GM19468 (cell line): ENCODE measurements around the gene NDST4.
A peak's percentile ranks its signal among the peaks of the same experiment; 100 is the strongest.

Source experiments
- ATAC-seq: cut with Tn5 transposase; IDR thresholded peaks from one replicate; pipeline ENCODE4 v1.9.1; 2021; ENCODE audit warnings: mild to moderate bottlenecking, moderate library complexity, moderate number of reproducible peaks; ENCODE audit not compliant: unreplicated experiment; ENCODE audit errors: extremely low read depth

The NDST4 gene

DNA sequence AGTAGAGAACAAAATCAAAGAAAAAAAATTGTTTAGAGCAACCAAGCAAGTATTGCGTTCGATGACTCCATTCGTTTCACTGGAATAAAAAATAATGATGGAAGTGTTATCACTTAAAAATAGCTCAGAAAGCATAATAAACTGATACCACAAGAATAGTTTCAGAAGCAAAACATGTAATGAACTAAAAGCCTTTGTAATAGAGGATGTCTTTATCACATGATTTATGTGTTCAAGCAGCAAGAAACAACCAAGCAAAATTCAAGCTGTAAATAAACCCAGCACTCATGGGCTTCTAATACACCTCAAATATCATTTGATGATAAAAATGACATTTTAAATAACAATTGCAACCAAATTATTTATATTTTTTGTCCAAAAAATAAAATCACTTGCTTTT, 192.2 kb downstream of the NDST4 start:
- ATAC-seq, result no peak

DNA sequence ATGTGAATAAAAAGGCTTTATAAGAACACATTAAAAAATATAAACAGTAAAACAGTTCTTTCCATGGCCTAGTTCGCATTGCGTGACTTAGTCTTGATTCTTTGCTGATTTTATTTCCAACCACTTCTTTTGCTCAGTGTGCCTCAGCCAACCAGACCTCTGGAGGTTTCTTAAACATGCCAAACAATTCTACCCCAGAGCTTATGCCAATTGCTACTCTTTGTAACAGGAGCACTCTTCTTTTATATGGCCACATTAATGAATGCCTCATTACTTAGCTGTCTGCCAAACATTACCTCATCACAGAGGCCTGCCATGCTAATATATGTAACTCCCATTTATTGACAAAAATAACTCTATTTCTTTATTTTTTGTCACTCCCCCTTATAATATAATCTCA, 202.3 kb downstream of the NDST4 start:
- no peak for ATAC-seq

DNA sequence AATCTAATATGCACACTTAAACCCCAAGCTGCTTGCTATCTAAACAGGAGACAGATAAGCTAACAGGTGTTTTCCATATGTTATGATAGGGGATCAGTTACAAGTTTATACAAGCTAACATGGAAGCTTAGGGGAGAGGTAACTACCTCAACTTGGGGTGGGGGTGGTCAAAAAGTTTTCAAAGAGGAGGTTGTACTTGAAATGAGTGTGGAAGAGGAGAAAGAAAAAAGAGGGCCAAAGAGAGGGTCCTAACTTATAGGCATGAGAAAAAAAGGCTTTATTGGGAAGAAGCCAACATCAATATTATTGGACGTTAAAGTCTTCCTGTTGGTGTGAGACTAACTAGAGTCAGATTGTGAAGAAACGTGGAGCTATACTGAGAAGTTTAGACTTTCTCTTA, 205.9 kb downstream of the NDST4 start:
- no peak for ATAC-seq

DNA sequence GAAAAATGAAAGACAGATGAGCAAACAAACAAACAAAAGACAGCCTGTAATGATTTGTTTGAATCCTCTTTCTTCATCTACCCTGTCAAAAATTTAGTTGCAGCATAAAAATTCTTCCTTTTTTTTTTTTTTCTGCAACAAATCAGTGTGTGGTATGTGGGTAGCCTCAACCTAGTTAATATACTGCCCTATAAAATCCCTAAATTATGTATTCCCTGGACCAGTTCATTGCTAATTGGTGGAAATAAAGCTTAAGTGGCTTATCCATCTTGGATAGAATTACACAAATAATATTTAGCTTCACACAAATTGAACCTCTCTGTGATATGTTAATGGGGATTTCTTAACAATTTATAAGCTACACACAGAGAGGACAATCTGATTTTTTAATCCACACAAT, 208.4 kb downstream of the NDST4 start:
- ATAC-seq, result no peak

DNA sequence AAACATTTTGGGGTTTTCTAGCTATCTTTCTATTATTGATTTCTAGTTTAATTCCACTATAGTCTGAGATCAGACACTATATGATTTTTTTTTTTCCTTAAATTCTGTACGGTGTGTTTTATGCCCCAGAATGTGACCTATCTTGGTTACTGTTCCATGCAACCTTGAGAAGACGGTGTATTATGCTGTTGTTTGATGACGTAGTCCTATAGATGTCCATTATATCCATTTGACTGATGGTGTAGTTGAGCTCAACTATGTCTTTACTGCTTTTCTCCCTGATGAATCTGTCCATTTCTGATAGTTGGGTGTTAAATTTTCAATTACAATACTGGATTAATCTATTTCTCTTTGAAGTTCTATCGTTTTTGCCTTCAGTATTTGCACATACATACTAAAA, 212.5 kb downstream of the NDST4 start:
- ATAC-seq, result no peak

DNA sequence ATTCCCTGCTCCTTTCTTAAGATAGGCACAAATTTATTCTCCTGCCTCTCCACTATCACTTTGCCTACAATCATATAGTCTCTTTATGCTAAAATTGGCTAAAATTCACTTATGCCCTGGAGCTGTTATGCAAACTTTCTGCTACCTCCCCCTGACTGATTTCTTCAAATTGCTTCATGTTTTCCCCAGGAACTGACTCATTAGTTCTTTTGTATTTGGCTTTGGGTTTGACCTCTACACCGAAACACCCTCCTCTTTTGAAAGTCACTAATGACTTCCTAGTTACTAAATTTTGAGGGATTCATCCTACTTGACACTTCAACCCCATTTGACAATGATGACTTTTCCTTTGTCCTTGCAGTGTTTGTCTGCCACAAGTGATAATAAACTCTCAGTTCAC, 222.6 kb downstream of the NDST4 start:
- no peak for ATAC-seq

DNA sequence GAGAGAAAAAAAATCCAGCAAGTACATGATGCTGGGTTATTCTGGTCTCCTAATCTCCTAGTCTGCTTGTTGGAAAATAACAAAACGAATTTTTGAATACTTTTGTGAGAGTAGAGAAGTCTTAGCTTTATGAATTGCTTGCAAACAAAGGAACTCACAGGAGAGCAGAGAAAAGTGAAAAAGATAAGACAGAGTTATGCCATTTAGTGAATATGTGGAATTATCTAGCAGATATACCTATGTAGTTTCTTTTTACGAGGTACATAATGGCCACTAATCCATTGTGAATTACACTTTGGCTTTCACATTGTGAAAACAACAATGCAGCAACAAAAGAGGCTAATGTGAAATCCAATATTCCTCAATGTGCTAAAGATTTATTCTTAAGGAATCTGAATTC, 226.7 kb downstream of the NDST4 start:
- no peak for ATAC-seq

DNA sequence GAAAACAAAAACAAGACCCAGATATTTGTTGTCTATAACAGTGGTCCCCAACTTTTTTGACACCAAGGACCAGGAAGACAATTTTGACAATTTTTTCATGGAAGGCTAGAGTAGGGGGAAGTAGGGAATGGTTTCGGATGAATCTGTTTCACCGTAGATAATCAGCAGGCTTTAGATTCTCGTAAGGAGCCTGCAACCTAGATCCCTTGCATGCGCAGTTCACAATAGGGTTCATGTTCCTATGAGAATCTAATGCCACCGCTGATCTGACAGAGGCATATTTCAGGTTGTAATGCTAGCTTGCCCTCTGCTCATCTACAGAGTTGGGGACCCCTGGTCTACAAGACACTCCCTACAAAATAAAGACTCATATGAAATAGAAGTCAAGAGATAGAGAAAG, 229.8 kb downstream of the NDST4 start:
- no peak for ATAC-seq

DNA sequence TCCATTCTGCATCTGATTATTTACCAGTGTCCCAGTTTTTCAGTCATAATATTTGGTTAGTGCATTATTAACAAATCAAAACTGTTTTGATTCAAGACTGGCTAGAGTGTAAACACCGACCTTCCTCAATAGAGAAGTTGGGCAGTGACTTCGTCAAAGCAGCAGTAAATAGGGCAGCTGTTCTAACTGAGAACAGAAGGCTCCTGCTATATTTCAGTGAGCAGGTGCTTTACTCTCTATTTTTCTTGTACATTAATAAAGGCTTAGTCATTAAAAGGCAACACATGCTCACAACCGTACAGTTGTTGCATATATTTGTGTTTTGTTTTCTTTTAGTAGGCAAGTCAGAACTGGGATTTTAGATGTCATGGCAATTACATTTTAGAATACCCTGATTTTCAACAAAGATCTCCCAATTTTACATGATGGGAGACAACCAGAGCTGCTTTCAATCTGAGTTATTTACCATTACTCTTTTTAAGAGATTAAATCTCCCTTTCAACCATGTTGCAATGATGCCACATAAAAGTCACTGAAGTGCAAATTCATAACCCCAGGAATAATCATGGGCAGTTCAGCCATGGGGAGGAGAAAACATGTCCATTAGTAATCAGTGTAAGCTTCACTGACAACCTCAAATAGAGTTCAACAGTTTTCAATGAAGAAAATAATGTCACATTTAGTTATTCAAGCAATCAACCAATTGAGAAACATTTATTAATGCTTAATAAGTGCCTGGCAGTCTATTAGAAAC, 233.3 kb downstream of the NDST4 start:
- no peak for ATAC-seq

DNA sequence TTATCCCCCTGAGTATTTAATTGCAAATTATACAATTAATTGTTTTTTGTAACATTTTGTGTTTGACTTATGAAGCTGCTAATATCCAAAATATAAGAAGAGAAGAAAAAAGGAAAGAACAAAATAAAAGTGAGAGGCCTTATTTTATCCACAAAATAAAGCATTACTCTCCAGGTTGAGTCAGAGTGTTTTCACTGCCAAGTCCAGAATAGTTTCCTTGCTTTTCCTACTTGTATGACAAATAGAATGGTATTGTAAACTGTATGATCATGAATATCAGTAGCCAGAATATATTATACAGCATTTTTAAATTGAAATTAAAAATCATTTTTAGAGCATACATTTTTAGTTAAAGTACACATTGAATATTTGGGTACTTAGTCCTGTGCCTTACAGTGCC, 237.8 kb downstream of the NDST4 start:
- no peak for ATAC-seq

DNA sequence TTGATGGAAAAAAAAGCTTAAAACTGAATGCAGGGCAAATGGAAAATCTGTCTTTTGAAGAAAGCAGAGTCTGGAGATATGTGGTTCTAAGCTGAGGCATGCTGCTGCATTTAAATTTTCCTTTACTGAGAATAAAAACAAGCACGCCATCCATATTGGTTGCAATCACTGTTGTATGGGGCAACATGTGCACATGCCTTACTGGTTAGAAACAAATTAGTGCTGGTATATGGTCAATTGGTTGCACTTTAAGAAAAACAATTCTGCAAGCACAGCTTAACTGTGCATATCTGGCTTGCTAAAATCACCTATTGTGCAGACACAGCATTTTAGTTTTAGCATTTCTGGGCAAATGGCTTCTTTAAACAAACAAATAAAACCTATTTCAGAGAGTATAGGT, 239.1 kb downstream of the NDST4 start:
- no peak for ATAC-seq

DNA sequence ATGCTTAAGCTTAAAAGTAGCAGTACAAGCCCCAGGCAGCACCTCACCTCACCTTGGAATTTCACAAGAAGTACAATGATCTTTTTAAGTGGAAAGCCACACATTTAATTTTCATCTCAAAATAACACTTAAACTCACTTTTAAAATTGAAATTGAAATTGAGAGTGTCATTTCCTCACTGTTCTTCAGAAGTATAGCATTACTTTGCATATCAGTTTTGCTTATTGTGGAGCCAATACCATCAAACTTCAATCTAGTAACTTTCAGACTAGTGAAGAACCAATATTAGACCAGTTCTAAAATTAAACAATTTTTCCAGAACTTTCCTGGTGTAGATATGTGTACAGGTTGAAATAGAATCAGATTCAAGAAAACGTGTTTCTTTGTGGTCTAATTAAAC, 242.4 kb downstream of the NDST4 start:
- peak; percentile 33 for ATAC-seq

DNA sequence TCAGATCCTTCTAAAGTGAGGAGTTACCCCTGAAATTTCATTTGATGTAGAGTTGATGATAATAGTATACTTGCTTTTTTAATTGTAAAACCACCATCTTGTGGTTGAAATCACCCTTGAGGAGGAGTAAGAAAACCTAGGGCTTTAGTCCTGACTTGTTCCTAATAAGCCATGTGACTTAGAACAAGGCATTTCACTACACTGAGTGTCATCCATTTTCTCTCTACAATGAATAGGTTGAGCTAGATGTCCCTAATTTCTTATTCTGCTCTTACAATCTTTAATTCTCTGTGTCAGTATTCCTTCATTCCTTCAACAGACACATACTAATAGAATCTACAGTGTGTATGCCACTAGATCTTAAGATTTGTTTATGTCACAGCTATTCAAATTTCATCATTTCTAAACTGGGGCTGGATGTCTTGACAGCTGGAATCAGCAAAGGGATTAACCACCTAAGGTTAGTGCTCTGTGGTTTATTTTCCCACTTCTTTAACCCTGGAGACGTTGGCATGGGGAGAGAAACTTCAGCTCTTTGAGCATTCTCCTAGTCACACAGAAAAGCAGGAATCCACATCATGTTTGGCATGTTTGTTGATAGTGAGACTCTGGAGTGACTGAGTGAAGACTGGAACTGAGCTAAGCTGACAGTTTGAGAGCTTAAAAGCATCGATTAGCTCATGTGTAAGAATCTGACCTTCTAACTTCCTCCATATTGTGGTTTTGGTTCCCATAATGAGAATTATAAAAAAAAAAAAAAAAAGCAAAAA, 246.3 kb downstream of the NDST4 start:
- no peak for ATAC-seq

DNA sequence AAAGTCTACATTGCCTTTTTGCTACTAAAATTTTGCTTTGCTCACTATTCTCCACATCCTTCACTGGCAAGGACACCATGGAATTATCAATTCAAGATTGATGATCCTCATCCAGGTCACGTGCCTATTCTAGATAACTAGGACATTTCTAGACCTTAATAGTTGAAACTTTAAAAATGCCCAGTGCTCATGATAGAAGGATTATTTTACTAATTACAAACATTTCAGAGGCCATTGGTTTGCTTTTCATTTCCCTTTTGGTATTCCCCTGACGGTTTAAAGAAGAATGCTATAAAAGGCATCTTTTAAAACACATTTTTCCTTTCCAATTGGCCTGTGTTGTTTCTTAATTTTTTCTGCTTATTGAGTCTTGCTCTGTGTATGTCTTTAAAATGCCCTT, 249.4 kb downstream of the NDST4 start:
- ATAC-seq, result no peak

DNA sequence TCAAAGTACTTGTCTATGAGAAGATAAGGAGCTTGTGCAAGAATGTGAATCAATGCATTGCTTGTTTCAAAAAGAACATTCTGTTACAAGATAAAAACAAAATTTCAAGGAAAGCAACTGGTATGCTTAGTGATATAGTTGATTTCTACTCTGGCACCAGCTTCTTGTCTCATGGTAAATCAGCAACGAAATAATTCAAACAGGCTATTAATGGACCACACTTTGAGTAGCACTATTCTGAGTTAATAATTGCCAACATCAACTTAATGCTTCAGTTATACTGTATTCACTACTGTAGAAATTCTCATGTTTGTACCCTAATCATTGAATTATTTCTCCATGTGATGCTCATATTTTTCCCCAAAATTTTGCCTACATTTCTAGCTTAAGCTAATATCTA, 252.6 kb downstream of the NDST4 start:
- no peak for ATAC-seq

DNA sequence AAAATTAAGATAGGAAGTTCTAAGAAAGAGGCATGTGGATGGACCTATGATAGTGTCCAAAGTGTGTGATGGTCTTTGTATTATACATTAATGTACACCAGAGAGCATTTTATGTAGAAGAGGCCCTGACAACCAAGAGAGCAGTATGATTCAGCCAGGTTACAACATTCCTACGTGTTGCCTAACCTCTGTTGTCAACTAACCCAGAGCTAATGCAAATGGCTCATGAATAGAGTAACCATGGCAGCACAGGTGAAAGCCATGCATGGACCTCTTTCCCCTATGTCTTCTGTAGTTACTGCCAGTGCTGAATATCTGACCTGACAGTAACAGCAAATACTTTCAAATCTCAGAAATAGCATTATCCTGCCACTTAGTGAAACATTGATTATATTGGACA, 255.6 kb downstream of the NDST4 start:
- ATAC-seq, result no peak

DNA sequence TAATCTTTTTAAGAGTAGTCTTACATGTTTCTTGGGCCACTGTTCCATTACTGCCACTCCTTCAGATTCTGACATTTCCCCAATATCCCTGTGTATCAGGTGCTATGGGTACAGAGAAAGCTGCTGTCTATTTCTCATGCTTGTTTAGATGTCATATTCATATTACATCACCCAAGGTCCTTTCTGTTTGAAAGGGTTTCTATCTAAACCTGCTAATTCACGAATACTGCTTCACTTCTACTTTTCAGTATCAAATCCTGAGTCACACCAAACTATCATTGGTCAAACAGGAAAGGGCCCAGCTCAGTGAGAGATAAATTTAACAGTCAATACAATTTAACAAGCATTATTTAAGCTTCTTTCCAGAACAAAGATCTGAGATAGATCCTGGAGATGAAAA, 273.4 kb downstream of the NDST4 start:
- no peak for ATAC-seq

DNA sequence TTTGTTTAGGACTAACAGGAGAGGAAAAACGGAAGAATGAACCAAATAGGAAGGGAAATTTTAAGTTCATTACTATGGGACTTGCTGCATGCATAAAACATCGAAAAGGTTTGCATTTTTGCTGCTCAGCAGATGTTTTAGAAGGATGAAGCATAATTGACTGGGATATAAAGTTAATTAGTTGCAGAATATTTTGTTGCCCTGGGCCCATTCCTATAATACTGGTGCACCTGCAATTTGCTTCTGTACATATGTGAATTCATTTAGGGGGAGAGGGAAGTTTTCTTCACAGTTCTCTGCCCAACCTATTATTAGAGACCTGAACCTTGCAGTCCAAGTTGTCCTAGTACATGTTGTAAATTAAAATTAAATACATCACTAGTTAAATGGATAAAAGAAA, 282.8 kb downstream of the NDST4 start:
- no peak for ATAC-seq

DNA sequence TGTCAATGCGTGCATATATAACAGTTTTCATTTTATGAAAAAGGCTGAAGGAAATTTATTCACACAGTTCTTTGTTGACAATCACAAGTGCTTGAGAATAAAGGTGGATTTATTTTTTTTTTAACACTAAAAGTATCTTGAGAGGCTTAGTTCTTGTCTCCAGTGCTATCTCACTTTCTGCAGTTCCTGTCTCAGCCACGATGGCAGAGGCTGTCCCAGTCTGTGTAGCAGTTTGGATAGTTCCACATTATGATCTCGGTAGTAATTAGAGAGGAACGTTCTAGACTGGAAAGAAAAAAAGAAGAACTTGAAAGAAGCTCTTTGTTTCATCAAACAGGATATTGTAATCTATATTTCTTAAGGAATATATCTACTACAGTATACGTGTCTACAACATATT, 285.8 kb downstream of the NDST4 start:
- no peak for ATAC-seq

DNA sequence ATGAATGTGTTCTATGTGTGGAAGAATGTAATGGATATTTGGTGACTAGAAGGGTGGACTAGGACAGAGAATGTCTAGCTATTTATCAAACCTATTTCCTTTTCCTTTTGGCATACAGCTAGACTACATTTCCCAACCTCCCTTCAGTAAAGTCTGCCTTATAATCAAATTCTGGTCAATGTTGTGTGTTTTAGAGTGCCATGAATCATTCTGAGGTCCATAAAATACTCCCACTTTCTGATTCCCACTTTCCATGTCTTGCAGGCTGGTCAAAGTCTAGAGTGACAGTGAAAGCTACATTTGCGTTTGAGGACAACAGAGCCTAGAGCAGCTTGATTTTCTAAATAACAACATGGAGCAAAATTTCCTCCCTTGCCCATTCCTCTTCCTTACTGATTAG, 297.7 kb downstream of the NDST4 start:
- ATAC-seq, result no peak

DNA sequence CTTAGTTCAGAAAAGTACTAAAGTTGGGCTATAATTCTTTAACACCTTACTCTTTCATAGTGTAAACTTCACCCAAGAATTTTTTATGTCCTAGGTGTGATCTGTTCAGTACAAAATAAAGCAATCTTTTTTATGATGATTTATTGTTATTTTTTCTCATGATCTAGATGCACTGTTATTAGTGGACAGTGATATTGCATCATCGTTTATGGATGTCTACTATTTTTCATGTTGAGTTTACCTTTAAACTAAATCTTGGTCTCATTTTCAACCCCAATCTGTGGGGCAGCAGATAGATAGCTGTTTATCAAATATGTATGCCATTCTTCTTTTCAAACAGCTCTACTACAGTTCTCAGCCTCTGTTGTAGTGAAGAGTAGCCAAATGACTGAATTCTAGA, 299.5 kb downstream of the NDST4 start:
- ATAC-seq, result no peak
